ENCODE results near the gene GORAB.

The GORAB gene

GRCh38 chr1:170531758-170532657, at the start of gene GORAB:
Gene GORAB, plus strand, starts transcription at chr1:170532166. Its CDS starts 58 bp downstream, at chr1:170532224.
- DNase-seq (ENCODE audit: low read depth), result peak; percentile 96

DNA sequence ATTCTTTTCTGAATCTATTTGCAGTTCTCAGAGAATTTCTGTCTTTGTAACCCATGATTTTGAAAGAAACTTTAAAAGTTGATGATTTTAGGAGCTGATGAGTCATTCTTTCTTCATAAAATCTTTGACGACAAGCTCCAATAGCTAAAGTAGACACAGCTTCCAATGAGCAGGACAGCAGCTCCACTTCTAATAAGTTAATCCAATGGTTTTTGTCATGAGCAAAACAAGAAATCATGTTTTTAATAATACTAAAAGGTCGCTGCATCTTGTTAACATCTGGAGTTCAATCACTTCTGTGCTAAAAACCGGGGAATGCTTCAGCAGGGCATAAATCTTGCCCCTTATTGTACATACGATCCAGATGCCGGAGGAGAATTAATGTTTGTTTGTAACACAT, 48.9 kb upstream of the GORAB start:
- no peak for DNase-seq (ENCODE audit: low read depth)

DNA sequence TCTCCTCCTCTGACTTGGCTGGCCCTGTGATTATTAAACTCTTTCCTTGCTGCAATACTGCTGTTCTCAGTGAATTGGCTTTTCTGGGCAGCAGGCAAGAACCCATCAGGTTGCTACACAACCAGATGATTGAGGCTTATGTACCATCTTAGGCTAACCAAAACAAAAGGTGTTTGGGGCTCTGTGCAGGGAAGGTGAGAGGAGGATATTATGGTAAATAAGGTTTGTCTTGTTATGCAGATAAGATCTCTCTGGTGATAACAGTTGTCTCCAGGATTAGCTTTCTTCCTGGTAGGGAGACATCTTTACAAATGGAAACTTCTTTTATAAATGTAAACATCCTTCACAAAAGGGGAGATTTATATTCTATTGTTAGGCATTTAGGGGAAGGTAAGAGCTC, 44.5 kb upstream of the GORAB start:
- no peak for DNase-seq (ENCODE audit: low read depth)

GRCh38 chr1:170491291-170491690, 40.7 kb upstream of the GORAB start:
- no peak for DNase-seq (ENCODE audit: low read depth)

GRCh38 chr1:170494369-170494768, 37.6 kb upstream of the GORAB start:
- DNase-seq (ENCODE audit: low read depth), result peak; percentile 35

DNA sequence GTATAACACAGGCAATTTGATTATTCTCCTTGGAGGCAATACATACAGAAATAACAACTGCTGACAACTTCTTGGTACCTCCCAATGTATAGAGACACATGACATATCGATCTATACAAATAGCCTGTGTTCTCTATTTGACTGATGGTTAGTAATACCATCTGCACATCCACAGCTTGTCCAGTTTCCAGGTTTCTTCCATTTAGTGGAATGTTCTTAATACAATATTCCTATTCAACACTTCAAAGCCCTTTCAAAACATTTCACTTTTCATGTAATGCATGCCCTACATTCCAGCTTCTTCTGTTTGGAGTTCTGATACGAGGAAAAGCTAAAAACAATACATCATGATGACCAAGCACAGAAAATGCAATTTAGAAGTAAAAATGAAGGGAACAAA, 37.0 kb upstream of the GORAB start:
- no peak for DNase-seq (ENCODE audit: low read depth)

- no peak for DNase-seq (ENCODE audit: low read depth)
Observed at GRCh38 chr1:170498876-170499275, 33.1 kb upstream of the GORAB start.

GRCh38 chr1:170503665-170504064, 28.3 kb upstream of the GORAB start:
- DNase-seq (ENCODE audit: low read depth), result no peak

- DNase-seq (ENCODE audit: low read depth), result no peak
Observed at GRCh38 chr1:170510163-170510562, 21.8 kb upstream of the GORAB start.

GRCh38 chr1:170511038-170511437, 20.9 kb upstream of the GORAB start:
- no peak for DNase-seq (ENCODE audit: low read depth)

GRCh38 chr1:170513138-170513537, 18.8 kb upstream of the GORAB start:
- DNase-seq (ENCODE audit: low read depth), result no peak

DNA sequence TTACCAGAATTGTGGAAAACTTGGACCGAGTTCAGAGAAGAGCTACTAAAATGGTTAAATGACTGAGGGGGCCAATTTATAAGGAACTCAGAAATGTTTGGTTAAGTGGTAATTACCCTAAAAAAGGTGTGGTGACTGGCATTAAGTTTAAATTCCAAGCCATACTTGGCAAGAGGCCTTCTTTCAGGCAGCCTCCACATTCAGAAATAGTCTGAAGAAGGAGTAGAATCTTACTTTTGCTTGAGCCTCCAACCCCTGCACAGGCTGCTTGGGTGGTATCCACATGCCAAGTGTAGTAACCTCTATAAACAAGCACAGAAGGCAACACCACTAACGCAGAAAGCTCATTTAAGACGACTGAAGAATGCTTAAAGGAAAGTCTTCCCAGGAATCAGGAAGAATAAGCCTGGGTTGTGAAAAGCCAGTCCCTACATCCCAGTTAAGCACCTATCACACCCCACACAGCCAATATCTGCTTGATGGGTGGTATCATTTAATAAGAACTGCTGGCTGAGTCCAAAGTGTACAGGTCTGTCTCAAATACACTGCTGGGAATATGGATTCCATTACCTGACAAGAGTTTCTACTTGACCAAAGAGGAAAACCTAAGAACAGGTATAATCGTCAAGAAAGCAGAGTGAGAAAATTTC, 13.7 kb upstream of the GORAB start:
- no peak for DNase-seq (ENCODE audit: low read depth)

DNA sequence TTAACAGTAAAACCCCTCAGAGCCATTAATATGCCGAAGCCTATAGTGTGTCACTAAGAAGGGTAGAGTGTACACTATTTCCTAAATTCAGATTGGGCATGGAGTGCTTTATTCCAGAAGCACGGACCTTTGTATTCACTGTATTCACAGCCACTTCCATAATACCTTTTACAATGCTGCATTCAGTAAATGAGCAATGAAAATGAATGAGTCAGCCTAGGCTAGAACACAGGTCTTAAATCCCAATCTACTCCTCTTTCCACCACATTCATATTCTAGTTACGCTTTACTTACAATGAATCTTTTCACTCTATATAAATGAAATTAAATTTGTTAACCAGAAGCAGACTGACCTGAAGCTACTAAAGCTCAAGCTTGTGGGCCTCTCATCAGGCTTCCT, 13.0 kb upstream of the GORAB start:
- no peak for DNase-seq (ENCODE audit: low read depth)

DNA sequence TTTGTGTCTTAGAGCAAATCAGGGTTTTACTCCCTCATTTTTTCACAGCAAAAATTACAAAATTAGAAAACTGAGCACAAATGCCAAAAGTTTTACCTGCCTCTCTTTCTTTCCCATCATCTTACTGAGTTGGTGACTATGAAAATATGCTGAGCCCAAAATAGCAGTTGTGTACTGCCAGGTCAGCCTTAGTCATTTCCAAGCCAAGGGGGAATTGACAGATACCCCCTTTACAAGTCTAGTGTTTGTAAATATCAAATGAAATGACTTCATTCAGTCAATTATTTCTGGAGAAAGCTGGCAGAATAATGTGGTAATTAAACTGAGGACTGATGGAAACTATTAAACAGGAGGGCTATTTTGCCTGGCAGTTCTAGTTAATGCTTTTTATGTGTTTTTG, 11.4 kb upstream of the GORAB start:
- peak; percentile 70 for DNase-seq (ENCODE audit: low read depth)

GRCh38 chr1:170521818-170522217, 10.1 kb upstream of the GORAB start:
- peak; percentile 55 for DNase-seq (ENCODE audit: low read depth)

DNA sequence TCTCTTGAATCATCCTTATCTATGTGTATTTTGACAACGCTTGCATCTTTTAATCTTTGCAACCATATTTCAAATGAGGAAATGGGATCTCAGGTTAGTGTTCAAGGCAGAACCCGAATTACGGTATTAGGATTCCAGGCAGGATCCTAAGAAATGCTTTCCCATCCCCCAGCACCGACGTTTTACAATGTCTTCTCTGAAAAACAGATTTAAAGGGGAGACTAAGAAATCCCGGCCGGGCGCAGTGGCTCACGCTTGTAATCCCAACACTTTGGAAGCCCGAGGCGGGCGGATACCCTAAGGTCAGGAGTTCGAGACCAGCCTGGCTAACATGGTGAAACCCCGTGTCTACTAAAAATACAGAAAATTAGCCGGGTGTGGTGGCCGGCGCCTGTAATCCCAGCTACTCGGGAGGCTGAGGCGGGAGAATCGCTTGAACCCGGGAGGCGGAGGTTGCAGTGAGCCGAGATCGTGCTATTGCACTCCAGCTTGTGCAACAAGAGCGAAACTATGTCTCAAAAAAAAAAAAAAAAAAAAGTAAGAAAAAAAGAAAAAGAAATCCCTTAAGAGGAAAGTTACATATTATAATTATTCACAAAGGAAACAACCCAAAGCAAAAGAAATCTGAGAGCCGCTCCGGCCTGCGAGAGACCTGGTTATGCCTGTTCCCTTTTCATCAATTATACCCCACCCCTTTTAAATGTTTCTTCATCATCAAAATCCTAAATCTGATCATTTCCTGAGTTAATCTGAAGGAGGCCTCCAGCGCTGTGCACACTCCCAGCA, 801 bp upstream of the GORAB start:
- peak; percentile 37 for DNase-seq (ENCODE audit: low read depth)

GRCh38 chr1:170533298-170533697, 1.3 kb downstream of the GORAB start:
- peak; percentile 68 for DNase-seq (ENCODE audit: low read depth)

GRCh38 chr1:170534626-170535147, 2.7 kb downstream of the GORAB start:
- DNase-seq (ENCODE audit: low read depth), result no peak

DNA sequence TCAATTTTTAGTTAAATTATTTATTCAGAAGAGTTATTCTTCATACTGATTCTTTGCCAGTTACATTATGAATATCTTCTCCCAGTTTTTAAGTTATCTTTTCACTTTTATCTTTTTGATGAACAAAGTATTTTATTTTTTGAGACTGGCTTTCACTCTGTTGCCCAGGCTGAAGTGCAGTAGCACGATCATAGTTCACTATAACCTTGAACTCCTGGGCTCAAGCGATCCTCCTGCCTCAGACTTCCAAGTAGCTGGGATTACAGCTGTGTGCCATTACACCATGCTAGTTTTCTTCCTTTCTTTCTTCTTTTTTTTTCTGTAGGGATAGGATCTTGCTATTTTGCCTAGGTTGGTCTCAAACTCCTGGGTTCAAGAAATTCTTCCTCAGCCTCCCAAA, 3.5 kb downstream of the GORAB start:
- DNase-seq (ENCODE audit: low read depth), result no peak

DNA sequence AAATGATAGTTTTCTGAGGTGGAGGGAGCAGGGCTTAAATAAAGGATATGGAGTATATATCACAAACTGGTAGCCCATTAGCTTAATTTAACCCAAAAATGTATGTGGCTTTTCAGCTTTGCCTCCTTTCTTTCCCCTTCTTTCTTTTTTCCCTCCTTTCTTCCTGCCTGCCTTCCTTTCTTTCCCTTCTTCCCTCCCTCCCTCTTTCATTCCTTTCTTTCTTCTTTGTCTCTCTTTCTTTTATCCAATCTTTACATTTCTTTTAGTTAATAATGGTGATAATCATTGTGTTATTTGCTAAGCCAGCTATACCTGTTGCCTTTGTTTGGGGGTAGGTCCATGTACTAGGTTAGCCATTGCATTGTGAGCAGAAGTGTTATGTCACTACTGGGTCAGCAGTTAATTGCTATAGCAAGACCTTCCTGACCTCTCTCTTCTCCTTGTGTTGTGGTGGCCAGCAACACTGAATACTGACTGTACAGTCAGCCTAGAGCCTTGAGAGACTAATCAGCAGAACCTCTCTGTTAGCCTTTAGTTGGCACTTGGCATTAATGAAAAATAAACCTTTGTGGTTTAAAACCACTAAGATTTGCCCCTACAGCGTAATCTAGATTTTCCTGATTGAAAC, 5.1 kb downstream of the GORAB start:
- peak; percentile 25 for DNase-seq (ENCODE audit: low read depth)

GRCh38 chr1:170537798-170538503, 6.0 kb downstream of the GORAB start:
- DNase-seq (ENCODE audit: low read depth), result no peak
